ENCODE measurements around the gene ADGRB3.

DNA sequence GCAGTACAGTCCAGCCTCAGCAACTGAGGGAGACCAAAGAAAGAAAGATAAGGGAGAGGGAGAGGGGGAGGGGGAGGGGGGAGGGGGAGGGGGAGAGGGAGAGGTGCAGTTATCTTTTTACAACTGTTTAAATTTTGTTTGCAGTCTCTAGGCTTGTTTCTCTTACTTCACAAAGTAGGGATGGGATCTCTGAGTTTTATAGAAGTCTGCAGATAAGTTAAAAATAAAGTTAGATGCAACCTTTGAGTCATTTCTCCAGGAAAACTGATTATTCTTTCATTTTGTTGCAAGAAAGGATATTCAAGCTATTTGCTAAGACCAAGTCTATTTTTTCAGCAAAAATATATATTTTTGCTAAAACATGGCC lies 487.3 kb downstream of the ADGRB3 start:
- TF ChIP-seq, protein P1, sequence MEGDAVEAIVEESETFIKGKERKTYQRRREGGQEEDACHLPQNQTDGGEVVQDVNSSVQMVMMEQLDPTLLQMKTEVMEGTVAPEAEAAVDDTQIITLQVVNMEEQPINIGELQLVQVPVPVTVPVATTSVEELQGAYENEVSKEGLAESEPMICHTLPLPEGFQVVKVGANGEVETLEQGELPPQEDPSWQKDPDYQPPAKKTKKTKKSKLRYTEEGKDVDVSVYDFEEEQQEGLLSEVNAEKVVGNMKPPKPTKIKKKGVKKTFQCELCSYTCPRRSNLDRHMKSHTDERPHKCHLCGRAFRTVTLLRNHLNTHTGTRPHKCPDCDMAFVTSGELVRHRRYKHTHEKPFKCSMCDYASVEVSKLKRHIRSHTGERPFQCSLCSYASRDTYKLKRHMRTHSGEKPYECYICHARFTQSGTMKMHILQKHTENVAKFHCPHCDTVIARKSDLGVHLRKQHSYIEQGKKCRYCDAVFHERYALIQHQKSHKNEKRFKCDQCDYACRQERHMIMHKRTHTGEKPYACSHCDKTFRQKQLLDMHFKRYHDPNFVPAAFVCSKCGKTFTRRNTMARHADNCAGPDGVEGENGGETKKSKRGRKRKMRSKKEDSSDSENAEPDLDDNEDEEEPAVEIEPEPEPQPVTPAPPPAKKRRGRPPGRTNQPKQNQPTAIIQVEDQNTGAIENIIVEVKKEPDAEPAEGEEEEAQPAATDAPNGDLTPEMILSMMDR (IDR thresholded peaks at IDR 0.05 in 8 of 11, conservative IDR thresholded peaks at IDR 0.05 in 3 of 11): no peak
- no peak for TF ChIP-seq POLR2A (IDR thresholded peaks at IDR 0.05)

All from spleen (tissue), 7 donors.